DND-41 (cell line): ENCODE measurements around the gene SYNPO.

Source experiments
- ATAC-seq: fragments of 200-7000 bp; cut with Tn5 transposase; 3 replicates; pipeline ENCODE4 v1.9.1; 2021; ENCODE audit warnings: low read depth; ENCODE audit not compliant: insufficient read depth
- DNase-seq: peaks from one replicate; pipeline ENCODE4 v3.0.0-alpha.2; 2020
- H2AFZ ChIP-seq: 2 replicates; pipeline ENCODE4 v1.6.0; 2012; ENCODE audit warnings: low read depth, low read length
- H3K27ac ChIP-seq: 2 replicates; pipeline ENCODE4 v1.5.1; 2012; ENCODE audit warnings: low read length, inconsistent platforms
- H3K27me3 ChIP-seq: fragments of 200-600 bp; sonication (generic); 2 replicates; pipeline ENCODE4 v1.6.0; 2012; ENCODE audit warnings: low read length, mild to moderate bottlenecking, inconsistent platforms; ENCODE audit not compliant: insufficient read depth, poor library complexity
- H3K36me3 ChIP-seq: 2 replicates; pipeline ENCODE4 v1.5.1; 2012; ENCODE audit warnings: low read length, inconsistent platforms; ENCODE audit not compliant: insufficient read depth
- H3K4me1 ChIP-seq: 2 replicates; pipeline ENCODE4 v1.5.1; 2012; ENCODE audit warnings: mild to moderate bottlenecking, low read length; ENCODE audit not compliant: insufficient read depth
- H3K4me2 ChIP-seq: 2 replicates; pipeline ENCODE4 v1.6.0; 2012; ENCODE audit warnings: mild to moderate bottlenecking, moderate library complexity, low read length, inconsistent platforms; ENCODE audit not compliant: insufficient read depth
- H3K4me3 ChIP-seq, 2 experiments: fragments of 200-600 bp in 1 of 2; shearing (Covaris generic) in 1 of 2; 2 replicates each; pipeline ENCODE4 v1.5.1; 2012 to 2016; ENCODE audit warnings: inconsistent platforms in 2 of 2, low read length in 2 of 2, mild to moderate bottlenecking in 2 of 2, low read depth in 1 of 2, moderate library complexity in 1 of 2
- H3K79me2 ChIP-seq: 2 replicates; pipeline ENCODE4 v1.6.0; 2012; ENCODE audit warnings: low read length, inconsistent platforms; ENCODE audit not compliant: insufficient read depth
- H3K9ac ChIP-seq: 2 replicates; pipeline ENCODE4 v1.6.0; 2012; ENCODE audit warnings: low read depth, mild to moderate bottlenecking, inconsistent platforms, low read length, moderate library complexity
- H3K9me3 ChIP-seq: 2 replicates; pipeline ENCODE4 v1.5.1; 2012; ENCODE audit warnings: low read length, moderate library complexity, mild to moderate bottlenecking, inconsistent platforms; ENCODE audit not compliant: insufficient read depth, severe bottlenecking
- H4K20me1 ChIP-seq: 2 replicates; pipeline ENCODE4 v1.6.0; 2012; ENCODE audit warnings: low read length; ENCODE audit not compliant: insufficient read depth
- CTCF ChIP-seq: IDR thresholded peaks from 2 replicates; pipeline ENCODE4 v1.5.1; 2012; ENCODE audit warnings: borderline replicate concordance, low read length, moderate library complexity, mild to moderate bottlenecking; ENCODE audit not compliant: poor library complexity, severe bottlenecking; ENCODE audit errors: extremely low read depth
- EZH2 ChIP-seq: IDR thresholded peaks from 3 replicates; pipeline ENCODE4 v1.6.1; 2012; ENCODE audit warnings: borderline replicate concordance, low read depth, mild to moderate bottlenecking, moderate library complexity, low read length, inconsistent platforms; ENCODE audit not compliant: severe bottlenecking

SYNPO gene

DNA sequence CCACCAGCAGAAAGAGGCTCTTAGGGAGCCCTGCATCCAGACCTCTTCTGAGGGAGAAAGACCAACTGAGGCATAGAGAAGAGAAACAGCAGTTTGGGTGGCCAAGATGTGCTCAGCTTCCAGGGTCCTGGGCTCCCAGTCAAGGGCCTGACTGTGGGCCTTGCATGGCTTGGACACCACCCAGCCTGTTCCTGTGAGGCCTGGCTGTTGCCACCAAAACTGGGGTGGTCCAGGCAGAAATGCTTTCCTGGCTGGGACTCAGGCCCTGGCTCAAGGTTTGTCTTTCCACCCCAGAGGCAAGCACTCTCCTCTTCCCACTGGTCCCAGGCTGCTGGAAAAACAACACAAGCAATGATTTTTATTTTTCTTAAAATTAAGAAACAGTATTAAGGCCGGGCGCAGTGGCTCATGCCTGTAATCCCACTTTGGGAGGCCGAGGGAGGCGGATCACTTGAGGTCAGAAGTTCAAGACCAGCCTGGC, 33.9 kb downstream of the SYNPO start:
- TF ChIP-seq CTCF (no peak), EZH2 (no peak)

GRCh38 chr5:150675069-150675468, 34.6 kb downstream of the SYNPO start:
- no peak overlapping the region for H3K4me3 ChIP-seq
- H2AFZ ChIP-seq: no peak overlapping the region
- H3K4me1 ChIP-seq: peaks cover 28% of the 10 kb centered on the region
- no peaks in the 10 kb centered on the region for H4K20me1 ChIP-seq
- H3K4me2 ChIP-seq: no peak overlapping the region
- H3K36me3 ChIP-seq: no peaks in the 10 kb centered on the region
- H3K9me3 ChIP-seq: no peaks in the 10 kb centered on the region
- H3K79me2 ChIP-seq: no peaks in the 10 kb centered on the region
- peaks cover 14% of the 10 kb centered on the region for H3K27me3 ChIP-seq
- no peak for DNase-seq
- no peak for ATAC-seq
- H3K27ac ChIP-seq: no peak overlapping the region
- H3K9ac ChIP-seq: no peak overlapping the region
- TF ChIP-seq EZH2 (no peak), CTCF (no peak)

More for the DNA sequence above, 33.9 kb downstream of the SYNPO start:
- H3K27me3 ChIP-seq: peaks cover 14% of the 10 kb centered on the region
- no peaks in the 10 kb centered on the region for H3K36me3 ChIP-seq
- H4K20me1 ChIP-seq: no peaks in the 10 kb centered on the region
- no peak overlapping the region for H3K4me2 ChIP-seq
- H3K4me1 ChIP-seq: peaks cover 28% of the 10 kb centered on the region
- H3K4me3 ChIP-seq: no peak overlapping the region
- H3K27ac ChIP-seq: no peak overlapping the region
- ATAC-seq (no peak), DNase-seq (no peak)
- H2AFZ ChIP-seq: no peak overlapping the region
- no peaks in the 10 kb centered on the region for H3K9me3 ChIP-seq
- H3K79me2 ChIP-seq: no peaks in the 10 kb centered on the region
- no peak overlapping the region for H3K9ac ChIP-seq

DNA sequence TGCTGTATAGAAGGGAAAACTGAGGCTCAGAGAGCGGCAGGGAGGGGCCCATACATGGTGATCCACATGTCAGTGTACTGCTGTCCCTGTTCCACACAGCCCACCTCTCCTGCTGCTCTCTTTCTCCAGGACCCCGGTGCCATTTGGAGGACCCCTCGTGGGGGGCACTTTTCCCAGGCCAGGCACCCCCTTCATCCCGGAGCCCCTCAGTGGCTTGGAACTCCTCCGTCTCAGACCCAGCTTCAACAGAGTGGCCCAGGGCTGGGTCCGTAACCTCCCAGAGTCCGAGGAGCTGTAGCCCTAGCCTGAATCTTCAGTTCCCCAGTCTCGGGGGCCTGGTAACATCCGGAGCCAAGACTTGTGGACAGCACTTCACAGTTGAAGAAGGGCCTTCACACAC, 36.1 kb downstream of the SYNPO start:
- DNase-seq: no peak
- Histone ChIP-seq H3K4me3 (no peak overlapping the region), H3K9ac (no peak overlapping the region), H3K79me2 (no peaks in the 10 kb centered on the region), H3K4me2 (no peak overlapping the region), H3K36me3 (no peaks in the 10 kb centered on the region), H3K9me3 (no peaks in the 10 kb centered on the region), H2AFZ (no peak overlapping the region), H3K27ac (no peak overlapping the region), H3K27me3 (peaks cover 5% of the 10 kb centered on the region), H3K4me1 (peaks cover 21% of the 10 kb centered on the region), H4K20me1 (no peaks in the 10 kb centered on the region)
- TF ChIP-seq EZH2 (no peak), CTCF (no peak)
- ATAC-seq: no peak

DNA sequence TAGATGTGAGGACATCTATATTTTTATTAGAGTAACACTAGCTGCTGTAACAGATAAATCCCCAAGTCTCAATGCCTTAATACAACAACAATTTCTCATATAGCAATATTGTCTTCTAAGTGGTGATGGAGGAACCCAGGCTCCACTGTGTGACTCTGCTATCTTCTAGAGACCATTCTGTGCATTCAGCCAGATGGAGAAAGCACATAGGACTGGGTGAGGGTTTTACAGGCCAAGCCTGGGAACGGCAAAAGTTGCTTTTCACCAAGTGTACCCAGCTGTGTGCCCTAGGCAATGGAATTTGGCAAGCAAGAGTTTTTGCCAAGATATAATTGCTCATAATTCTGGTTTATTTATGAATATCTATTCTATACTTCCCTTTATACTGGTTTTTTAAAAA, 48.7 kb downstream of the SYNPO start:
- no peak overlapping the region for H3K4me2 ChIP-seq
- H3K9me3 ChIP-seq: no peaks in the 10 kb centered on the region
- H3K79me2 ChIP-seq: no peaks in the 10 kb centered on the region
- peaks cover 40% of the 10 kb centered on the region for H3K36me3 ChIP-seq
- H3K4me1 ChIP-seq: no peaks in the 10 kb centered on the region
- ATAC-seq (0 out of 3 replicates have a peak, but pooled peaks have one; percentile 40), DNase-seq (no peak)
- H3K9ac ChIP-seq: no peak overlapping the region
- no peaks in the 10 kb centered on the region for H3K27me3 ChIP-seq
- no peak overlapping the region for H3K27ac ChIP-seq
- no peak overlapping the region for H3K4me3 ChIP-seq
- H2AFZ ChIP-seq: no peak overlapping the region
- H4K20me1 ChIP-seq: no peaks in the 10 kb centered on the region
- TF ChIP-seq CTCF: no peak
- TF ChIP-seq EZH2: no peak
